ENCODE results near the gene GPRIN1.
A peak's percentile ranks its signal among the peaks of the same experiment; 100 is the strongest.

GPRIN1 gene

DNA sequence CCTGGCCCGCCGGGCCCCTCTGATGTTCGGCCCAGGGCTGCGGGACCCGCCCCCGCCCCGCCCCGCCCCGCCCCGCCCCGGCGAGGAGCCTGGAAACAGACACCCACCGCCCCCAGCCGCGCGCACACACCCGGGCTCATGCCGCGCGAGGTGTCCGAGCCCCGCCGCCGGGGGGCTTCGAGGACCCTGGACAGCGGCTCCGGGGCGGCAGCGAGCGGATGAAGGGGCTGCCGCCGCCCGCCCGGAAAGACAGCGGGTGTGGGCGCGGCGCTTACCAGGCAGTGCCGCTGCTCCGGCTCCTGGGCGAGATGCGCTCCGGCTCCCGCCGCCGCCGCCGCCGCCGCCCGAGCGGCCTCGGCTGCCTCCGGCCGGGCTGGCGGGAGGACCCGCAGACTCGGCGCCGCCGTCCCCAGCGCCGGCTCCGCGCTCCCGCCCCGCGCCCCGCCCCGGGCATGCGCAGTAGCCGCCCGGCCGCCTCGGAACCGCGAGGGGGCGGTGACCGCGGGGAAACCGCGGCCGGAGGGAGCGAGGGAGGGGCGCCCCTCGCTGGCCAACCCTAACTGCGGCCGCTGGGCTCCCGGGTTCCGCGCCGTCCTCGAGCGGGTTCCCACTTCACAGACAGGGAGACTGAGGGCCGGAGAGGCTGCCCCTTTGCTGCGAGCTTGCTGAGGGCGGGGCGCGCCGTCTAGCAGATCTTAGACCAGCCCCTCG lies at the start of gene GPRIN1:
GPRIN1 (minus strand) TSS at position 433 of the 711 bp plus-strand sequence. CDS start 10,322 bp downstream, outside the sequence.
- peaks cover 45% of the 10 kb centered on the region for H4K20me1 ChIP-seq
- peak within 1 kb of the TSS; percentile 81 for H3K4me3 ChIP-seq
- no peaks in the 10 kb centered on the region for H3K9me3 ChIP-seq
- no peaks in the 10 kb centered on the region for H3K27me3 ChIP-seq
- H3K27ac ChIP-seq = peak within 1 kb of the TSS; percentile 77
- peaks cover 39% of the 10 kb centered on the region for H3K4me1 ChIP-seq
- TF ChIP-seq Cebpa-rat (IDR thresholded peaks at IDR 0.05) = no peak
- peak within 1 kb of the TSS; percentile 95 for H3K4me2 ChIP-seq
- peak within 1 kb of the TSS; percentile 76 for H3K9ac ChIP-seq
- no peaks in the 10 kb centered on the region for H3K36me3 ChIP-seq

DNA sequence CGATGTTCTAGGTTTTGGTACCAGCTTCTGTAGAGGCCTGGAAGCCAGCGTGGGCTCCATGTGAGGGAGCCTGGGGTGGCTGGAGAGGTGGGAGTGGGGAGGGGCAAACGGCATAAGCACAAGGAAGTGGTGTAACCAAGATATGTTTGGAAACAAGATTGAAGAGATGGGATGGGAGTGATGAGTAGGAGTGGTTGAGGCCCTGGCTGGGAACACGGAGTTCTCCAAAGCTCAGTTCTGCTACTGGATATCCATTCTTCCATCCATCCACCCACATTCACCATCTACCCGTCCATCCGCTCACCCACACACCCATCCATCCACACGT lies 49.5 kb upstream of the GPRIN1 start:
- Histone ChIP-seq H4K20me1 (peaks cover 60% of the 10 kb centered on the region), H3K4me3 (no peak overlapping the region), H3K9me3 (no peaks in the 10 kb centered on the region), H3K4me1 (peaks cover 64% of the 10 kb centered on the region), H3K27me3 (no peaks in the 10 kb centered on the region), H3K36me3 (peaks cover 34% of the 10 kb centered on the region), H3K27ac (0 out of 2 replicates have a peak overlapping the region, but pooled peaks have one; percentile 4), H3K4me2 (peak overlapping the region; percentile 95), H3K9ac (no peak overlapping the region)
- TF ChIP-seq Cebpa-rat (IDR thresholded peaks at IDR 0.05) = no peak

DNA sequence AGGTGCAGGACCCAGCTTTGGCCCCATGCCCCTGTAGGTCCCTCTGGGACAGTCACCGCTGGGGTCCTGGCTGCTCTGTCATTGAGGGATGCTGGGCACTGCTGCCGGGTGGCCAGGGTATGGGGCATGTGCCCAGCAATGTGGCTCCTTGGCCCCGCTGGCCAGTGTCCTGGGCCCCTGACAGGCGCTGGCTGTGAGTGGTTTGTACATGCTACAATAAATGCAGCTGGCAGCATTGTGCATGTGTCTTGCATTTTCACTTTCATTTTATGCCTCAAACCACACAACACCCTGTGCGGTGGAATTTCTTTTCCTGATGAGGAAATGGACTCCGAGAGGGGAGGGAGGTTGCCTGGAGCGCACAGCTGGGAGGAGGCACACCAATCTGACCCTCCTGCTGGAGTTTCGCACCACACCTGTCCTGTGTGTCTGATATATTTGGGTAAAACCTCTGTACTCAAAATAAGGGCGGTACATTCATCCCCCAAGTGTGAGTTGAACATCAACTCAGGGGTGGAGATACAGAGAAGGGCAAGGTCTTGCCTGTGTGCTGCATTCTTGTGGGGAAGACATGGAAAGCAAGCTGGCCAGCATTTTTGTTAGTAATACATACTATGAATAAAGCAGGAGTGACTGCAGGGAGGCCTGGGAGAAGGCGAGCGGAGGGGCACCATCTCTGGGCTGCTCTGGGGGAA lies 49.0 kb upstream of the GPRIN1 start:
- Histone ChIP-seq H3K4me2 (peak overlapping the region; percentile 95), H3K36me3 (peaks cover 39% of the 10 kb centered on the region), H3K4me1 (peaks cover 69% of the 10 kb centered on the region), H3K27ac (0 out of 2 replicates have a peak overlapping the region, but pooled peaks have one; percentile 10), H3K9ac (no peak overlapping the region), H4K20me1 (peaks cover 64% of the 10 kb centered on the region), H3K4me3 (peak overlapping the region; percentile 56), H3K9me3 (no peaks in the 10 kb centered on the region), H3K27me3 (no peaks in the 10 kb centered on the region)
- TF ChIP-seq Cebpa-rat (IDR thresholded peaks at IDR 0.05) = no peak

- H3K4me3 ChIP-seq = peak overlapping the region; percentile 56; the same call in 1 of the 2 replicates
- peaks cover 77% of the 10 kb centered on the region for H3K4me1 ChIP-seq
- 0 out of 2 replicates have a peak overlapping the region, but pooled peaks have one; percentile 10 for H3K27ac ChIP-seq
- no peak for TF ChIP-seq Cebpa-rat (IDR thresholded peaks at IDR 0.05)
- peak overlapping the region; percentile 95 for H3K4me2 ChIP-seq
- no peaks in the 10 kb centered on the region for H3K27me3 ChIP-seq
- H4K20me1 ChIP-seq = peaks cover 73% of the 10 kb centered on the region
- H3K36me3 ChIP-seq = peaks cover 47% of the 10 kb centered on the region
- no peaks in the 10 kb centered on the region for H3K9me3 ChIP-seq
- H3K9ac ChIP-seq = no peak overlapping the region
Measured at GRCh38 chr5:176658007-176658599, 48.1 kb upstream of the GPRIN1 start.

- Histone ChIP-seq H3K27ac (no peak overlapping the region), H3K9me3 (no peaks in the 10 kb centered on the region), H3K36me3 (peaks cover 54% of the 10 kb centered on the region), H3K4me3 (no peak overlapping the region), H4K20me1 (peaks cover 78% of the 10 kb centered on the region), H3K4me1 (peaks cover 81% of the 10 kb centered on the region), H3K27me3 (no peaks in the 10 kb centered on the region), H3K9ac (no peak overlapping the region), H3K4me2 (no peak overlapping the region)
- no peak for TF ChIP-seq Cebpa-rat (IDR thresholded peaks at IDR 0.05)
Measured at GRCh38 chr5:176656467-176656990, 46.6 kb upstream of the GPRIN1 start.

- Histone ChIP-seq H3K9ac (no peak overlapping the region), H4K20me1 (peaks cover 81% of the 10 kb centered on the region), H3K27me3 (no peaks in the 10 kb centered on the region), H3K4me1 (peaks cover 83% of the 10 kb centered on the region), H3K36me3 (peaks cover 54% of the 10 kb centered on the region), H3K4me2 (peak overlapping the region; percentile 99; the same call in 1 of the 2 replicates), H3K4me3 (no peak overlapping the region), H3K27ac (no peak overlapping the region), H3K9me3 (no peaks in the 10 kb centered on the region)
- no peak for TF ChIP-seq Cebpa-rat (IDR thresholded peaks at IDR 0.05)
Measured at GRCh38 chr5:176654856-176655255, 44.9 kb upstream of the GPRIN1 start.

GRCh38 chr5:176653401-176654385 lies 43.7 kb upstream of the GPRIN1 start:
- peak overlapping the region; percentile 99 for H3K4me2 ChIP-seq
- H3K4me3 ChIP-seq = no peak overlapping the region
- peaks cover 54% of the 10 kb centered on the region for H3K36me3 ChIP-seq
- no peaks in the 10 kb centered on the region for H3K27me3 ChIP-seq
- no peaks in the 10 kb centered on the region for H3K9me3 ChIP-seq
- peaks cover 85% of the 10 kb centered on the region for H4K20me1 ChIP-seq
- no peak for TF ChIP-seq Cebpa-rat (IDR thresholded peaks at IDR 0.05)
- peaks cover 85% of the 10 kb centered on the region for H3K4me1 ChIP-seq
- H3K27ac ChIP-seq = 0 out of 2 replicates have a peak overlapping the region, but pooled peaks have one; percentile 21
- H3K9ac ChIP-seq = 0 out of 2 replicates have a peak overlapping the region, but pooled peaks have one; percentile 2

- no peak for TF ChIP-seq Cebpa-rat (IDR thresholded peaks at IDR 0.05)
- Histone ChIP-seq H3K4me3 (peak overlapping the region; percentile 83), H3K4me2 (peak overlapping the region; percentile 99), H3K9ac (peak overlapping the region; percentile 70; the same call in 1 of the 2 replicates), H3K4me1 (peaks cover 83% of the 10 kb centered on the region), H3K9me3 (no peaks in the 10 kb centered on the region), H3K27me3 (no peaks in the 10 kb centered on the region), H3K36me3 (peaks cover 47% of the 10 kb centered on the region), H4K20me1 (peaks cover 77% of the 10 kb centered on the region), H3K27ac (peak overlapping the region; percentile 81)
Measured at GRCh38 chr5:176652136-176652535, 42.2 kb upstream of the GPRIN1 start.

Measured in BLaER1 (cell line).